ENCODE measurements around the gene MUCL1.
"Not testable (repeated sequence)": the region's sequence is repeated elsewhere in the genome, so short reads cannot be mapped to it uniquely, and the experiment has no call there.

MUCL1 gene, protein sequence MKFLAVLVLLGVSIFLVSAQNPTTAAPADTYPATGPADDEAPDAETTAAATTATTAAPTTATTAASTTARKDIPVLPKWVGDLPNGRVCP

DNA sequence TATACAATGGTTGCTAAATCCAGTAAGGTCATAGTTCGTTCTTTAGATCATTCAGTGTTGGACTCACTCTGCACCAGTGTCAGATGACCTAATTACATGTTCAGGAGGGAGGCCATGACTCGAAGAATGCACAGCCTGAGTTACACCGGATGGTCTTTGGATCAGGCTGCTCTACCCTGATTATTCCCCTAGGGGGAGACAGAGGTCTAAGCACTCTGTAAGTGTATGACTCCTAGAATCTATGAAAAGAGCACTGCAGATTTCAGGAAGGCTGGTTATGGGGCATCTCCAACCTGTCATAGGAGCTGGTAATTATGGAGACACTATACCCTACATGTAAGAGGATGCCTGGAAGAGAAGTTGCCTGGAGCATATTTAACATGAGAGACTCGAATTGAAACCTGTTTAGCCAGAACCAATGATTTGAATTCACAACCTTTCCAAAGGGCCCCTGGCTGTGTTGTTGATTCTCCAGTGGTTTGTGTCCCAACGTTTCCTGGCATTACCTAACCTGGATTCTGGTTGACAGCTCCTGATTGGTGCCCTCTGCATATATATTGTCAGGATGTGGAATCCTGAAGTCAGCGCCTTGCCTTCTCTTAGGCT is at the start of gene MUCL1:
MUCL1 (plus strand) TSS at position 584 of the 606 bp plus-strand sequence. CDS start 67 bp downstream, outside the sequence.
- peak; percentile 33 for DNase-seq (ENCODE audit: low read depth)

DNA sequence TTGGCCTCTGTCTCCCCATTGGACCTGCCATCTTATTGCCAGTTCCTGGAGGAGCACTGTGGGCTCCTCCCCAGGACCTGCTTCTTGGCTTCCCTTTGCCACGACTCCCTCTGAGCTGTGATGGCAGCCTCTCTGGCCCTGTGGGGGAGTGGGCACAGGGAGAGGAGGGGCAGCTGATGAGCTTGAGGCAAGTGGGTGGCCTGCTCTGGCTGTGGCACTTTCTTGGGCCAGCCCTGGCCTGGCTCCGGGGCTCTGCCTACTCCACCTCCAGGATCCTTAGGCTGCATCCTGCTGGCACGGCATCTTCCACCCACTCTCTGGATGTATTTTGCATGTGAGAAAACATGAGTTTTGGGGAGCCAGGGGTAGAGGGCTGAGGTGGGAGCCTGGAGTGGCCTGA is 32.6 kb upstream of the MUCL1 start:
- no peak for DNase-seq (ENCODE audit: low read depth)

DNA sequence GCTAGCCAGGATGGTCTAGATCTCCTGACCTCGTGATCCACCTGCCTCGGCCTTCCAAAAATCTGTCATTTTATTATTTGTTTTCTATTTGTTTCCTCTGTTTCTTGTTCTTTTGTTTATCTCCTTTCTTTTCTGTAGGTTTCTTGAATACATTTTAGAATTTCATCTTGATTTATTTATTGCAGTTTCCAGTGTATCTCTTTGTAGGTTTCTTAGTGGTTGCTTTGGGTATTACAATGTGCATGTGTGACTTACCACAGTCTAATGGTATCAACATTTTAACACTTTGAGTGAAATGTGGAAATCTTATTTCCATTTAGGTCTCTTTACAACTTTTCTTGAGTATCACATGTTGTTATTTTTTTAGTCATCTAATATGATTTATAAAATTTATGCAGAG is 29.9 kb upstream of the MUCL1 start:
- DNase-seq (ENCODE audit: low read depth), result no peak

DNA sequence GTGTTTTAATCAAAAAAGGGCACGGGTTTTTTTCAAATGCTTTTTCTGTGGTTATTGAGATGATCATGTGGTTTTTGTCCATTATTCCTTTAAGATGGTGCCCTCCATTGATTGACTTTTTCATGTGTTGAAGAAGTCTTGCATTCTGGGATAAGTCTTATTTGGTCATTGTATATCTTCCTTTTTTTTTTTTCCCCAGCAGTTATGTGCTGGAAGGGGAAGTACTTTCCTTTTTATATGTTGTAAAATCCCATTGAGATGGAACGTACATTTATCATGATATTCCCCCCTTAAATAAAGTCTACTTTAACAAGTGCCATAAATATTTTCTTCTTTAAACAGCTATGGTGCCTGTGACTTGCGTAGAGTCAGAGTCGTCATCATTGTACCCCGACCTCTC is 24.8 kb upstream of the MUCL1 start:
- DNase-seq (ENCODE audit: low read depth), result no peak

DNA sequence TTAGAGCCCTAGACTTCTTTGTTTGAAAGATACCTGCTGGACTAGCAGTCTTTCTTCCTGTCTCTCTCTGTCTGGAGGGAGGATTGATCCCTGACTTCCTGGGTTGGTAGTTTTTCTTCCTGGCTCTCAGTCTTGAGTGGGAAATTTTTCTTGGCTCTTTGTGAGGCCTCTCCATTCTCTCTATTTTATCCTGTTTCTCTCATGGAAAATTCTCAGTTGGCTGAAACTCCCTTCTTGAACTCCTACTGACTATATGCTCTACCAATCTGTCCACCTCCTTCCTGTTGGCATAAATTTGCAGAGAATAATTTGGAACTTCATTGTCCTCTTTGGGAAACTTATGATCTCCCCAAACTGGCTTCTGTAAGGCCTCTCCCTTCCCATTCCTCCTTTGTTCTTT is 24.1 kb upstream of the MUCL1 start:
- DNase-seq (ENCODE audit: low read depth), result no peak

DNA sequence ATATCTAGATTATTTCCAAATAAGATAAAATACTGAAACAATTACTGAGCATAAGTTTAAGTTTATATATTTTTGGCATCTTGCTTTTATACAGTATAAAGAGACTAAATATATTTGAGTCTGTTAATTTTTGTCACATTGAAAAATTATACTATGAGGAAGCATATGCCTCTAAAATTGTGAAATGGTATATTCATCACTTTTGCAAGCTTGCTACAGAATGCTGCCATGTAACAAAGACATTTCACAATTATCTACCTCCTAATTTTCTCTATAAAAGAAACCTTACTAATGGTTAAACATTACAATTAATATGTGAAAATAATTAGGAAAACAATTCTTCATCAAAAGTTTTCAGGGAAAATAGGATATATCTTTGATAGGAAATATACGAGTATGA is 22.7 kb upstream of the MUCL1 start:
- no peak for DNase-seq (ENCODE audit: low read depth)

DNA sequence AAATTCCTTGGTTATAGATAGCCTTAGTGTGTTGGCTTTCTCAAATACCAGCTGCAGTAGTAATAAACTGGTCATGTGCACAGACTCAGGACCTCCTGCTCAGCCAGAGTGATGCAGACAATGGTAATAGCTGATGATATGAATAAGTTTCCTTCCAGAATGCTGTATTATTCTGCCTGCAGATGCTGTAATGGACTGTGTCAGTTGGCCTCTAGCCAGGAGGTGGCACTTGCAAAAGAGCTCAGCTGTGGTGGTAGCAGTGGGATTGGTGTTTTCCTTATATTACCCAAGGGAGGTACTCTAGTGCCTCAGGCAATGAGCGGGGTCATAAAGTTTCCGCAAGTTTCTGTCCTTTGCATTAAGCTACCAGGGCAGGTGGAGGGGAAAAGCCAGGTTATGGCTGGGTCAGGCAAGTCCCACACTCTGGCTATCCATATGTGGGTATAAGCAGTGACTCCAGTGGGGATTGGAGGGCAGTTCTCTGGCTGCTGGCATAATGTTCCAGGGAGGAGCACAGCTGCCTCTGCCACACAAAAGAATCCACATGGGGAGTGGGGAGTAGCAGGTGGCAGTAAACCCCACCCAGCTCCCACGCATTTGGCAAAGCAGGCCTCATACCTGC is 14.0 kb upstream of the MUCL1 start:
- no peak for DNase-seq (ENCODE audit: low read depth)

DNA sequence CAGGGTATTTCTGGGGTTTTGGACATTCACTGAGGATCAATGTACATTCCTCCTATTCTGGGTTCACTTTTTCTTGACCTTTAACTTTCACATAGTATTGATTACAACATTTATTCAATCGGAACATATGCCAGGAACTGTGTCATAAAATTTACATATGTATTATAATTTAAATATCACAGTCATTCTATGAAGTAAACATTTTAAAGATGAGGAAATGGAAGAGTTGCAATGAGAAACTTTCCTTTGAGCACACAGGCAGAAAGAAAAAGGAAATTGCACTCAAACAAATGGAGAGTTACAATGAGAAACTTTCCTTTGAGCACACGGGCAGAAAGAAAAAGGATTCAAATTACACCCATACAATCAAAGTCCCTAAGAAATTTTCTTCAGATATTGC is 3.1 kb downstream of the MUCL1 start:
- no peak for DNase-seq (ENCODE audit: low read depth)

DNA sequence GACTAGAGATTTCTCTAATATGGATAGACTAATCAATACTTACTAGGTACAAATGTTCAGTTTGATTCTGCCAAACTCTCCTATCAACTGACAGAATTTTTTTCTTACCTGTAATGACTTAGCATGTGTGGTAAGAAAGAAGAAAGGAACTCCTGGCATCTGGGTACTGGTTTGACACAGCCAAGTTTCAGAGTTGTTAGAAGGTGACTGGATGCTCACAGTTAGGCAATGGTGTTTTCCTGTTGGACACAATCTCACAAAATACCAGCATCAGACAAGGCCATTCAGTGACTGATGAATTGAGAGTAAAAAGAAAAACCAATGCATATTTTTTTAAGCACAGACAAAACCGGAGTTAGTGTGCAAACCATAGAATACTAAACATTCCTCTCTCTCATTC is 4.2 kb downstream of the MUCL1 start:
- no peak for DNase-seq (ENCODE audit: low read depth)

DNA sequence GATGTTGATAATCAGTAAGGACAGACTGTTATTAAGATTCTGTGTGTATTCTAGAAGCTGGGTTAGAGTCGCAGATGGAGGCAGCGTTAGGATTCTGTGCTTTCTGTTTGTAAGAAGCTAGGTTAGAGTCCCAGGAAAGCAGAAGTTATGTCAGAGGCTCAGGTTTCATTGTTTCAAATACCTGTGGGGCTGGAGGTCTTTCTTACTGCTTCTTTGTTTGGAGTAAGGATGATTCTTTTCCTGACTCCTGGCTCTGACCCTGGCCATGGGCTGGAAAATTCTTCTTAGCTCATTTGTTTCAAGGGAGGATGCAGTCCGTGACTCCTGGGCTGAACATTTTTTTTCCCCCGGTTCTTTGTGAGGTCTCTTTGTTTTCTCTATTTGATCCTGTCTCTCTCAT is 5.2 kb downstream of the MUCL1 start:
- DNase-seq (ENCODE audit: low read depth), result no peak

DNA sequence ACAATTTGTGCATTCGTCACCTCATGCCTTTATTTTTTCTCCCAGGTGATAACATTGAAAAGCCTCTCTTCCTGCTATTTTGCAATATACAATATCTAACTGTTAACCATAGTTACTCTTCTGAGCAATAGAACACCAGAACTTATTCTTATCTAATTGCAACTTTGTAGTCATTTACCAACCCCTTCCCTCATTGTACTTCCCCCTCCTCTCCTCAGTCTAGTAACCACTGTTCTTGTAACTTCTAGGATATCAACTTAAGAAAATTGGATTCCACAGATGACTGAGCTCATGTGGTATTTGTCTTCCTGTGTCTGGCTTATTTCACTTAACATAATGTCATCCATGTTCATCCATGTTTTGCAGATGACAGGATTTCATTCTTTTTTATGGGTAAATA is 7.6 kb downstream of the MUCL1 start:
- DNase-seq (ENCODE audit: low read depth), result no peak

DNA sequence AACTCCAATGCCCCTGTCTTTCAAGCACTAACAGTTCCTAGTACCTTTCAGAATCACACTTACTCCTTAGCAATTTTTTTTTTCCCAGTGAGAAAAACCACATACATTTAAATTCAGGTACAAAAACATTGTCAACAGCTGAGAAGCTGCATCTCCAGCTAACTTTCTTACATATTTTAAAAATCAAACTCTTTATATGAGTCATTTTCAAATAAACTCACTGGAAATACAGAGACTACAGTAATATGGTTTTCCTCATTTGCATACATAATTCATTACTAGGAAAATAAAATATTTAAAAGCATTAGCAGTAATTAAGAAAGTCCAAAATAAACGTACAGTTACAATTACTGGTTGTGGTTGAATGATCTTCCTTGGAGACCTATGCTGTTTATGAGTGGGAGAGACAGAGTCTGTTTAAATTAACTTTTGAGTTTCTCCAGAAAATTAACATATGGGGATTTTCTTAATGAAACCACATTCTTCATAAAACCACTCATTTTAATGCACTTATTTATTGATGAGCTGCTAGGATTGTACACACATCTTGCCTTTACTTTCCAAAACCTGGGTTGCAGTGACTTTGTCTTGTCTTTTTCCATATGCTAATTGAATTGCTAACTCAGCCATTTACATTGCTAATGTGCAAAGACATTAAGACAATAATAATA is 9.8 kb downstream of the MUCL1 start:
- no peak for DNase-seq (ENCODE audit: low read depth)

DNA sequence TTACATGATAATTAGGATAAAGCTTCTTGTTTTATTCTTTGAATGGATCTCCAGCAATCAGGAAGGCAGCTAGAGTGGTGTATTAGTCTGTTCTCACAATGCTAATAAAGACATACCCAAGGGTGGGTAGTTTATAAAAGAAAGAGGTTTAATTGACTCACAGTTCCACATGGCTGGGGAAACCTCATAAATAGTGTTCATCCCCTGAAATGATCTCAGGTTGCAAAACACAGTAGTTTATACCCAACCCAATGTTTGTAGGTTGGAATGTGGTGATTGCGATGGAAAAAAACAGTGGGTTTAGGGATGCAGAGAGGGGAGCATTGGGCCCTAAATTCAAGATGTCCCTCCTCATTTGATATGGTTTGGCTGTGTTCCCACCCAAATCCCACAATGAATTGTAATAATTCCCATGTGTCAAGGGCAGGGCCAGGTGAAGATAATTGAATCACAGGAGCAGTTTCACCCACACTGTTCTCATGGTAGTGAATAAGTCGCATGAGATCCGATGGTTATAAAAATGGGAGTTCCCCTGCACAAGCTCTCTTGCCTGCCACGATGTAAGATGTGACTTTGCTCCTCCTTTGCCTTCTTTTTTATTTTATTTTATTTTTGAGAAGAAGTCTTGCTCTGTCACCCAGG is 11.5 kb downstream of the MUCL1 start:
- DNase-seq (ENCODE audit: low read depth), result no peak

DNA sequence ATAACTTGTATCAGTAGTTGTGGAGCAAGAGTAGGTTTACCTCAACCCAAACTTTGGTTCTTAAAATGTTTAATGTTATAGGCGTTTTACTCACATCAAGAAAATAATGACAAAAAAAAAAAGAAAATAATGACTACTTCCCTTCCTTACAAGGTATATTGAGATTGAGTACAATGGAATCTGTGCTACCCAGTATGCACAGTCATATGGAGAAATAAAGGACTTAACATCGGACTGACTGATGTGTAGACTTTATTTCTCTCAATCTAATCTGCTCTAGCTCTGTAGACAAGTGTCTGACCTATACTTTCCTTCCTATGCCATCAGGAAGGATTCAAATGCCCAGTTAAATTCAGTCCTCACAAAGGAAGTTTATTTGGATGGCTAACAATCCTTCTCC is 14.4 kb downstream of the MUCL1 start:
- no peak for DNase-seq (ENCODE audit: low read depth)

DNA sequence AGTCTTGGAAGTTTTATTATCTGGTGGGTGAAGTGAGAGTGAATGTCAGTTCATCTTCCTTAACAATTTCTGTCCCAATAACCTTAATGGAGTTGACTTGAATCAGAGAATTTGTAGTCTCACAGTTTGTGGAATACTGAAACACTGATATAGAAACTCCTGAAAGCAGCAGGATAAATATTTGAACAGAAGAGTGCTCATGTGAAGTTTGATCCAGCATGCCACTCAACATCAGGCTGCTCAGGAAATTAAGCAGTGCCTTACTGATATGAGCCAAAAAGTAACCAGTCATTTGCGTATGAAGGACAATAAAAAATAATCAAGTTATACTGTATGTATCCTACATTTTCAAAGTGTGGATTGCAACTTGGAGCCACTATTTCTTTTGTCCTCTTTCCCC is 15.7 kb downstream of the MUCL1 start:
- DNase-seq (ENCODE audit: low read depth), result no peak

DNA sequence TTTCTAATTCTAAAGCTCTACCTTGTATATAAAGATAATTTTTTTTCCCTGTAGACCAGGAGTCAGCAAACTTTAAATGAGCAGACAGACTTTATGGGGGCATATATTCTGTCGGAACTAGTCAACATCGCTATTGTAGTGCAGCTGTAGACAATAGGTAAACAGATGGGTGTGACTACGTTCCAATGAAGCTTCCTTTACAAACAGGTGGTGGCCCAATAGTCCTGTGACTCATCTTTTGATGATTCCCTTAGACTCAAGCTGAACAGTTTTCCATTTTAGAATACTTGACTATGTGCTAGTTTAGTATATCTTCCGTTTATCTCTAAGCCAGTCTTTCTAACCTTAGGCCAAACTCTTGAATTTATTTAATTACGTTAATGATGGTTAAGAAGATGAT is 16.3 kb downstream of the MUCL1 start:
- DNase-seq (ENCODE audit: low read depth), result no peak

DNA sequence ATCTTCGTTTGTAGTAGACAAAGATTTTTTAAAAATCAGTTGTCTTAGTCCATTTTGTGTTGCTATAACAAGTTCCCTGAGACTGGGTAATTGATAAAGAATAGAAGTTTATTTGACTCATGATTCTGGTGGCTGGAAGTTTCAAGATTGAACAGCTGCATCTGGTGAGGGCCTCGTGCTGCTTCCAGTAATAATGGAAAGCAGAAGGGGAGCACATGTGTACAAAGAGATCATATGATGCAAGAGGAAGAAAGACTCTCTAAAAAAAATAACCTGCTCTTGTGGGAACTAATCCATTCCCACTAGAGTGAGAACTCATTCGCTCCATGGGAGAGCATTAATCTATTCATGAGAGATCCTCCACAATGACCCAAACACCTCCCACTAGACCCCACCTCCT is 24.8 kb downstream of the MUCL1 start:
- no peak for DNase-seq (ENCODE audit: low read depth)

DNA sequence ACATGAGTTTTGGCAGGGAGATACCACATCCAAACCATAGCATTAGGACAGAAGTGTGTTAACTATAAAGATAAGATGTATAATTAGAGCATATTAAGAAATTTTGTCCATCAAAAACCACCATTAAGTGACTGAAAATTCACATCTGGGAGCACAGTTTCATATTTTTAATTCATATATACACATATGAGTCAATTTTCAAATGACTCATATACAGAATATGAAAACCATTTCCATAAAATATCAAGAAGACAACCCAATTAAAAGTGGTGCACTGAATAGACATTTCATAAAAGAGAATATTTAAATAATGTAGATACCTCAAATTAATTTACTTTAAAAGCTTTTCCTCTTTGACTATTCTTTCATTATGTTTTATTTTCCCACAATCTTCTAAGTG is 25.3 kb downstream of the MUCL1 start:
- no peak for DNase-seq (ENCODE audit: low read depth)

DNA sequence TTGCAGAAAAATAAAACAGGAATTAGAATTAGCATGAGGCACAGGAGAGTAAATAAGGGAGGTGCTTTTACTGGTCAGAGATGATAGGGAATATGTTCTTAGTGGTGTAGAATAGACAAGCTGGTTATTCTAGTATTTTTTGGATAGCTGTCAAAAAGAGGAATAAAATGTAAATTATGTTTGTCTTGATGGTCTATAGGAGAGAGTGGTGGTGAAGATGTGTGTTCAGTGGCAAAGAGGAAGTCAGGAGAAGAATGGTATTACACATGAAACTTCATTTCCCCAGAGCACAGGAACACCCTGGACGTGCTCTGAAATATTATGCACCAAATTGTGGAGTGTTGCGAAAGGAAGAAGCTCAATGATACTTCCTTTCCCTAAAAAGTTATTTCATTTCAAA is 27.8 kb downstream of the MUCL1 start:
- no peak for DNase-seq (ENCODE audit: low read depth)

DNA sequence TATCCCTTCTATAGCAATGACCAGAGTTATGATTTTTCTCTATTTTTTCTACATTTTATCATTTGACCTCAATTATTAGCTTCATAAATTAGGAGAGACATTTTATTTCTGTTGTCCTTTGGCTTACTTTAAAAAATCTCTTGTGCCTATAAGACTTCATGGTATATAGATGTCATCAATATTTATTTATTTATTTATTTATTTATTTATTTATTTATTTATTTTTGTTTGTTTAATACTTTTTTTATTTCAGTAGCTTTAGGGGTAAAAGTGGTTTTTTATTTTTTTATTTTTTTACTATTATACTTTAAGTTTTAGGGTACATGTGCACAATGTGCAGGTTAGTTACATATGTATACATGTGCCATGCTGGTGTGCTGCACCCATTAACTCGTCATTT is 28.3 kb downstream of the MUCL1 start:
- not testable (repeated sequence) for DNase-seq (ENCODE audit: low read depth)

DNA sequence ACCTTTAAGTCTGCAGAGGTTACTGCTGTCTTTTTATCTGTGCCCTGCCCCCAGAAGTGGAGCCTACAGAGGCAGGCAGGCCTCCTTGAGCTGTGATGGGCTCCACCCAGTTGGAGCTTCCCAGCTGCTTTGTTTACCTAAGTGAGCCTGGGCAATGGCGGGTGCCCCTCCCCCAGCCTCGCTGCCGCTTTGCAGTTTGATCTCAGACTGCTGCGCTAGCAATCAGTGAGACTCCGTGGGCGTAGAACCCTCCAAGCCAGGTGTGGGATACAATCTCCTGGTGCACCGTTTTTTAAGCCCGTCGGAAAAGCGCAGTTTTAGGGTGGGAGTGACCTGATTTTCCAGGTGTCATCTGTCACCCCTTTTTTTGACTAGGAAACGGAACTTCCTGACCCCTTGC is 34.1 kb downstream of the MUCL1 start:
- not testable (repeated sequence) for DNase-seq (ENCODE audit: low read depth)

DNA sequence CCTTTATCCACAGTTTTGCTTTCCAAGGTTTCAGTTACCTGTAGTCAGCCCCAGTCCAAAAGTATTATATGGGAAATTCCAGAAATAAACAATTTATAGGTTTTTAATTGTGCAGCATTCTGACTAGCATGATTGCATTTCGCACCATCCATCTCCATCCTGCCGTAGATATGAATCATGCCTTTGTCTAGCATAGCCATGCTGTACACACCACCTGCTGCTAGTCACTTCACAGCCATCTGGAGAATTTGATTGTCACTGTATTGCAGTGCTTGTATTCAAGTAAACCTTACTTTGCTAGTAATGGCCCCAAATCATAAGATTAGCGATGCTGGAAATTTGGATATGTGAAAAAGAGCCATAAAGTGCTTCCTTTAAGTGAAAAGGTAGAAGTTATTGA is 36.0 kb downstream of the MUCL1 start:
- no peak for DNase-seq (ENCODE audit: low read depth)

All from HS-27A (cell line).